OCI-M1 (cell line): ENCODE results near the gene STXBP6.
"Not testable (repeated sequence)": the region's sequence is repeated elsewhere in the genome, so short reads cannot be mapped to it uniquely, and the experiment has no call there.

ENCODE experiments used
- DNase-seq: peaks from one replicate; lab custom pipeline; 2025; lab: John Stamatoyannopoulos, UW

STXBP6 gene

DNA sequence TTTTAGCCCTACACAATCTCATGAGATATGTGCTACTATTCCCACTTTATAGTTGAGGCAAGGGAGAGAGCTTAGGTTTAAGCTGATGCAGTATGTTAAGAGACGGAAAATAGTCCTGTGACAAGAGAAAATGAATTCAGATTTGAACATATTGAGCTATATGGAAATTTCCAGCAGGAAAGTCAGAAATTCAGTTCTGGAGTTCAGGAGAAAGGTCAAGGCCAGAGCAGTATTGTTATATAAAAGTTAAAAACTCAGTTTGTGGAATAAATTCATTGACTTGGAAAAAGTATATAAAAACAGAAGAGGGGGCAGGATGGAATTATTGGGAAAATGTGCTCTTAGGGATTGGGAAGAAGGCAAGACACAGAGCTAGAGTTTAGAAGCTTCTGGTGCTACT is 248.9 kb downstream of the STXBP6 start:
- DNase-seq, result no peak

DNA sequence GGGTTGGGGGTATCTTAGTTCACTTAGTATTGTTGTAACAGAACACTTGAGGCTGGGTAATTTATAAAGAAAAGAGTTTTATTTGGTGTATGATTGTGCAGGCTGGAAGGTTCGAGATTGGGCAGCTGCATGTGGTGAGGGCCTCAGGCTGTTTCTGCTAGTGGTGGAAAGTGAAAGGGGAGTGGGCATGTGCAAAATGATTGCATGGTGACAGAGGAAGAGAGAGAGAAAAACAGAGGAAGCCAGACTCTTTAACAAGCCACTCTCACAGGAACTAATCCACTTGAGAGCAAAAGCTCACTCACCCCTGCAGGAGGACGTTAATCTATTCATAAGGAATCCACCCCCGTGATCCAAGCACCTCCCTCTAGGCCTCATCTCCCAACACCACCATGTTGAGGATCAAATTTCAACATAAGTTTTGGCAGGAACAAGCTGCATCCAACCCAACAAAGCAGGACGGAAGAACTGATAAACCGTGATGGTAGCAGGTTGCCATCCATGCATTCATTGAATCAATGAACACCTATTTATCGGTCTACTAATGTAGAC is 251.0 kb downstream of the STXBP6 start:
- peak; percentile 6 for DNase-seq

DNA sequence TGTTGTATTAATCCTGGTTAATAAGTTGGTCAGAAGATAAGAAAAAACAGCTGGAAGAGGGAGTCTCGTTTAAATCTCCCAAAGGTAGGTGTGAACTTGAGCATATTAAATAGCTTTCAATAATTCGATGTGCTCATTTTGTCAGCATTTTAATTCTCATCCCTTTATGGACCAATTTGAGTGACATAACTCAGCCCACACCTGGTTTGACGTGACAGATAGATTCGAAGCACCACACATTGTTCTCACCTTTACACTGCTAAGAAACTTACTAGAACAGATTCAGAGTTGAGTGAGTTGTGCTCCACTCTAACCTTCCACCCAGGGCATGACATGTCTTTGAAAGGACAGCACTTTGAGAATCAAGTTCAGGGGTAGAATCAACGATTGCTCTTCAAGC is 254.5 kb downstream of the STXBP6 start:
- DNase-seq, result no peak

- no peak for DNase-seq
Measured at GRCh38 chr14:24794644-24795305, 255.2 kb downstream of the STXBP6 start.

DNA sequence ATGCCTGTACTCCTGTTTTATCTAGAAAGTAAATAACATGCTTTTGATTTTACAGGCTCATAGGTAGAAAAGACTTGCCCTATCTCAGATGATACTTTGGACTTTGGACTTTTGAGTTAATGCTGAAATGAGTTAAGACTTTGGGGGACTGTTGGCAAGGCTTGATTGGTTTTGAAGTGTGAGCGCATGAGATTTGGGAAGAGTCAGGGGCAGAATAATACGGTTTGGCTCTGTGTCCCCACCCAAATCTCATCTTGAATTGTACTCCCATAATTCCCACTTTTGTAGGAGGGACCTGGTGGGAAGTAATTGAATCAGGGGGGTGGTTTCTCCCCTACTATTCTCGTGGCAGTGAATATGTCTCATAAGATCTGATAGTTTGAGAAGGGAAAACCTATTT is 259.8 kb downstream of the STXBP6 start:
- DNase-seq, result no peak

DNA sequence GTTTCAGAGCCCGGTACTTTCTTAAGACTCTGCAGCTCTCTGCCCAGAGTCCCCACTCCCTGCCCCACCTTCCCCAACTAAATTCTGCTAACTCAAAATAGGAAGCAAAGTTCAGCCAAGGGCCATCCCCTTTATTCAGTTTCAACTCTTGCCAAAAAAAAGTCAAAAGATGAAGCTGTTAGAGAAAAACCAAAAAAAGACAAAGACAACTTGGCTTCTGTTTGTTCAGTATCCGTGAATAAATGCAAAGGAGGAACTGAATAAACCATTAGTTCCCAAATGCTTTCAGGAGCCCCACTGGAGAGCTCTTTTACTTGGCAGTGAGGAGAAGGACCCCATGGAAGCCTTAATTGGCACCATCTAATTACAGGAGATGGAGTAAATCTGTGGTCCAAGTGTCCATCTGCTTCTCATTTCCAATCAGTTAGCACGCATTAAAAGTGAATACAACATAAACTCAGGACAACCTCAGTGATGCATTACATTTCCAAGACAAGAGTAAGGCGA is 260.5 kb downstream of the STXBP6 start:
- no peak for DNase-seq

- DNase-seq, result no peak
Measured at GRCh38 chr14:24785698-24786097, 264.2 kb downstream of the STXBP6 start.

DNA sequence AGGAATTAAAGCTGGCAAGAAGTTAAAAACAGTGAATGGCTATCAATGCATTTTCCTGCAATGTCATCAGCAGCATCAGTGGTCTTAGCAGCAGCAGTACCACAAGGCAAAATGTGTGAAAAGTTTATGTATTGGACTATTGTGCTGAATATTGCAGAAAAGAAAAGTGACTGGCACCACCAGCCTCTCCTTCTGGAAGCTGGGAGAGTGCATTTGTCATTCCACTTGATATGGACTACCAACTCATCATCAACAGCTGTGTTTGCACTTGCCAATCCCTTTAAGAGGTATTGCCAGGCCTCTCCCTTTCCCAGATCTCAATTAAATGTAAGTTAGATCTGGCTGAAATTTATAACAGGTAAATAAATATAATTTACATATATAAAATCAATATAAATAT is 265.0 kb downstream of the STXBP6 start:
- DNase-seq, result no peak

DNA sequence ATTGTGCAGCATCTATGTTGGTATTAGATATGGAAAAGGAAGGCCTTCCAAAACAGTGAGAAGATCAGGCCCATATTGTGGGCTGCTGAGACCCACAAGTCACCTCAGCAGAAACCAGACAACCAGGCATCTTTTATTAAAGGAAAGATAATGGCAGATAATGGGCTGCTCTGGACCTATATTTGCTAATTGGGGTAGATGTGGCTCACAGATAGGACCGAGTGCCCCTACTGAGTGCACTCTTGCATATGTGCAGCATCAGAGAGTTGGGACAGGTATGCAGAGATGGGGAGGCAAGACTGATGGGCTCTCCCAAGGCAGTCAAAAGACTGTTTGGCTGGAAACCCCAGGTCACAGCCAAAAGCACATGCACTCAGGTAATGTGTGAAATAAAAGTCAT is 266.2 kb downstream of the STXBP6 start:
- DNase-seq, result no peak

GRCh38 chr14:24780281-24780680 is 269.7 kb downstream of the STXBP6 start:
- DNase-seq, result no peak

GRCh38 chr14:24777678-24778077 is 272.3 kb downstream of the STXBP6 start:
- no peak for DNase-seq

DNA sequence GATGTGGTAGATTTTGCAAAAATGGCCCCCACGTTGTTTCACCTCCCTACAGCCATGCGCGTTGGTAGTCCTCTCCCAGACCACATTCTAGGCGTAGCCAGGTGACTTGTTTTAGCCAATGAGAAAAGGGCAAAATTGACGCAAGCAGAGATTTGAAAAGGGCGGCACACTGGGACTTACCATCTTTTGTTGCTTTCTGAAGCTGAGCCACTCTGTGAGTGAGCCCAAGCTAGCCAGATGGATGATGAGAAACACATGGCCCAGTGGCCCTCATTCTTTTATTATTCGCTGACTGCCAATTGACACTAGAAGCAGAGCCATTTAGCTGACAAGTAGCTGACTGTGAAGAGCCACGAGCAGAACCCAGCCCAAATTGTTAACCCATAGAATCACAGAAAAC is 274.0 kb downstream of the STXBP6 start:
- no peak for DNase-seq

- DNase-seq, result no peak
Measured at GRCh38 chr14:24774187-24774915, 275.6 kb downstream of the STXBP6 start.

DNA sequence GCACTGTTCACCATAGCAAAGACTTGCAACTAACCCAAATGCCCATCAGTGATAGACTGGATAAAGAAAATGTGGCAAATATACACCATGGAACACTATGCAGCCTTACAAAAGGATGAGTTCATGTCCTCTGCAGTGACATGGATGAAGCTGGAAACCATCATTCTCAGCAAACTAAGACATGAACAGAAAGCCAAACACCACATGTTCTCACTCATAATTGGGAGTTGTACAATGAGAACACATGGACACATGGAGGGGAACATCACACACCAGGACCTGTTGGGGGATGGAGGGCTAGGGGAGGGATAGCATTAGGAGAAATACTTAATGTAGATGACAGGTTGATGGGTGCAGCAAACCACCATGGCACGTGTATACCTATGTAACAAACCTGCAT is 276.4 kb downstream of the STXBP6 start:
- DNase-seq, result not testable (repeated sequence)

- DNase-seq, result no peak
Measured at GRCh38 chr14:24766434-24766833, 283.5 kb downstream of the STXBP6 start.

- DNase-seq, result no peak
Measured at GRCh38 chr14:24761141-24761540, 288.8 kb downstream of the STXBP6 start.
